ENCODE results near the gene METTL17. TPM values are rescaled to one million over a fixed set of nuclear protein-coding genes. Genes with fewer than 3 reads are reported as not detected.

The METTL17 gene
- total and polyA plus RNA-seq, 2 of the 13 experiments (the other 11 are each of a cell fraction or from before 2014, with no cell fraction given), result 122 to 199 TPM

DNA sequence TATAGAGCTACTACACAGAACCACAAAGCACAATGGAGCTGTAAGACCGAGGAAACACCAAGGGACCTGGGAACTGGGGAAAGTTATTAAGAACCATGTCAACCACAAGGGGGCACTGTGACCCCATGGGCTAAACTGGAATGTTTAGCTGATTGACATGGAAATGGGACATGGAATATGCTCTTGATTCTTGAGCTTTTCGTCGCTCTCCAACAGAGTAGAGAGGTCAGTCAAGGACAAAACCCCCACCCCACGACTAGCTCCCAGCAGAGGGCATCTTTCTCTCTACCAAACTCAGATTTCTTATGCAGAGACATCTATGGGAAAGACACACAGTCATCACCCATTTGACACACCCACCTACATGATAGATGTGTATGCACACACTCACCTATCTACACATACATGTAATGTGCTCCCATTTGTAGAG lies 25.0 kb downstream of the METTL17 start (continued):
- TF ChIP-seq, protein P1, sequence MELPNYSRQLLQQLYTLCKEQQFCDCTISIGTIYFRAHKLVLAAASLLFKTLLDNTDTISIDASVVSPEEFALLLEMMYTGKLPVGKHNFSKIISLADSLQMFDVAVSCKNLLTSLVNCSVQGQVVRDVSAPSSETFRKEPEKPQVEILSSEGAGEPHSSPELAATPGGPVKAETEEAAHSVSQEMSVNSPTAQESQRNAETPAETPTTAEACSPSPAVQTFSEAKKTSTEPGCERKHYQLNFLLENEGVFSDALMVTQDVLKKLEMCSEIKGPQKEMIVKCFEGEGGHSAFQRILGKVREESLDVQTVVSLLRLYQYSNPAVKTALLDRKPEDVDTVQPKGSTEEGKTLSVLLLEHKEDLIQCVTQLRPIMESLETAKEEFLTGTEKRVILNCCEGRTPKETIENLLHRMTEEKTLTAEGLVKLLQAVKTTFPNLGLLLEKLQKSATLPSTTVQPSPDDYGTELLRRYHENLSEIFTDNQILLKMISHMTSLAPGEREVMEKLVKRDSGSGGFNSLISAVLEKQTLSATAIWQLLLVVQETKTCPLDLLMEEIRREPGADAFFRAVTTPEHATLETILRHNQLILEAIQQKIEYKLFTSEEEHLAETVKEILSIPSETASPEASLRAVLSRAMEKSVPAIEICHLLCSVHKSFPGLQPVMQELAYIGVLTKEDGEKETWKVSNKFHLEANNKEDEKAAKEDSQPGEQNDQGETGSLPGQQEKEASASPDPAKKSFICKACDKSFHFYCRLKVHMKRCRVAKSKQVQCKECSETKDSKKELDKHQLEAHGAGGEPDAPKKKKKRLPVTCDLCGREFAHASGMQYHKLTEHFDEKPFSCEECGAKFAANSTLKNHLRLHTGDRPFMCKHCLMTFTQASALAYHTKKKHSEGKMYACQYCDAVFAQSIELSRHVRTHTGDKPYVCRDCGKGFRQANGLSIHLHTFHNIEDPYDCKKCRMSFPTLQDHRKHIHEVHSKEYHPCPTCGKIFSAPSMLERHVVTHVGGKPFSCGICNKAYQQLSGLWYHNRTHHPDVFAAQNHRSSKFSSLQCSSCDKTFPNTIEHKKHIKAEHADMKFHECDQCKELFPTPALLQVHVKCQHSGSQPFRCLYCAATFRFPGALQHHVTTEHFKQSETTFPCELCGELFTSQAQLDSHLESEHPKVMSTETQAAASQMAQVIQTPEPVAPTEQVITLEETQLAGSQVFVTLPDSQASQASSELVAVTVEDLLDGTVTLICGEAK (IDR thresholded peaks at IDR 0.05), result no peak
- TF ChIP-seq, protein P1 (CRISPR knock-in tag; IDR thresholded peaks at IDR 0.05), result no peak
- TF ChIP-seq ZNF713 (CRISPR knock-in tag; IDR thresholded peaks at IDR 0.05) (0 out of 2 replicates have a peak, but pooled peaks have one; percentile 50), ZFP36L2 (CRISPR knock-in tag; IDR thresholded peaks at IDR 0.05) (0 out of 2 replicates have a peak, but pooled peaks have one; percentile 21), HOXA5 (CRISPR knock-in tag; IDR thresholded peaks at IDR 0.05) (peak; percentile 48; the same call in 1 of the 2 replicates), ZNF788 (CRISPR knock-in tag; IDR thresholded peaks at IDR 0.05; ENCODE audit: borderline replicate concordance) (peak; percentile 76), MED1 (CRISPR knock-in tag; IDR thresholded peaks at IDR 0.05) (peak; percentile 63), MEIS2 (CRISPR knock-in tag; IDR thresholded peaks at IDR 0.05) (peak; percentile 88), ZNF724P (CRISPR knock-in tag; IDR thresholded peaks at IDR 0.05; ENCODE audit: borderline replicate concordance) (0 out of 2 replicates have a peak, but pooled peaks have one; percentile 63), REL (CRISPR knock-in tag; conservative IDR thresholded peaks at IDR 0.05) (no peak)
- TF ChIP-seq, protein P2, sequence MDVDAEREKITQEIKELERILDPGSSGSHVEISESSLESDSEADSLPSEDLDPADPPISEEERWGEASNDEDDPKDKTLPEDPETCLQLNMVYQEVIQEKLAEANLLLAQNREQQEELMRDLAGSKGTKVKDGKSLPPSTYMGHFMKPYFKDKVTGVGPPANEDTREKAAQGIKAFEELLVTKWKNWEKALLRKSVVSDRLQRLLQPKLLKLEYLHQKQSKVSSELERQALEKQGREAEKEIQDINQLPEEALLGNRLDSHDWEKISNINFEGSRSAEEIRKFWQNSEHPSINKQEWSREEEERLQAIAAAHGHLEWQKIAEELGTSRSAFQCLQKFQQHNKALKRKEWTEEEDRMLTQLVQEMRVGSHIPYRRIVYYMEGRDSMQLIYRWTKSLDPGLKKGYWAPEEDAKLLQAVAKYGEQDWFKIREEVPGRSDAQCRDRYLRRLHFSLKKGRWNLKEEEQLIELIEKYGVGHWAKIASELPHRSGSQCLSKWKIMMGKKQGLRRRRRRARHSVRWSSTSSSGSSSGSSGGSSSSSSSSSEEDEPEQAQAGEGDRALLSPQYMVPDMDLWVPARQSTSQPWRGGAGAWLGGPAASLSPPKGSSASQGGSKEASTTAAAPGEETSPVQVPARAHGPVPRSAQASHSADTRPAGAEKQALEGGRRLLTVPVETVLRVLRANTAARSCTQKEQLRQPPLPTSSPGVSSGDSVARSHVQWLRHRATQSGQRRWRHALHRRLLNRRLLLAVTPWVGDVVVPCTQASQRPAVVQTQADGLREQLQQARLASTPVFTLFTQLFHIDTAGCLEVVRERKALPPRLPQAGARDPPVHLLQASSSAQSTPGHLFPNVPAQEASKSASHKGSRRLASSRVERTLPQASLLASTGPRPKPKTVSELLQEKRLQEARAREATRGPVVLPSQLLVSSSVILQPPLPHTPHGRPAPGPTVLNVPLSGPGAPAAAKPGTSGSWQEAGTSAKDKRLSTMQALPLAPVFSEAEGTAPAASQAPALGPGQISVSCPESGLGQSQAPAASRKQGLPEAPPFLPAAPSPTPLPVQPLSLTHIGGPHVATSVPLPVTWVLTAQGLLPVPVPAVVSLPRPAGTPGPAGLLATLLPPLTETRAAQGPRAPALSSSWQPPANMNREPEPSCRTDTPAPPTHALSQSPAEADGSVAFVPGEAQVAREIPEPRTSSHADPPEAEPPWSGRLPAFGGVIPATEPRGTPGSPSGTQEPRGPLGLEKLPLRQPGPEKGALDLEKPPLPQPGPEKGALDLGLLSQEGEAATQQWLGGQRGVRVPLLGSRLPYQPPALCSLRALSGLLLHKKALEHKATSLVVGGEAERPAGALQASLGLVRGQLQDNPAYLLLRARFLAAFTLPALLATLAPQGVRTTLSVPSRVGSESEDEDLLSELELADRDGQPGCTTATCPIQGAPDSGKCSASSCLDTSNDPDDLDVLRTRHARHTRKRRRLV (CRISPR knock-in tag; IDR thresholded peaks at IDR 0.05), result no peak
- TF ChIP-seq, protein P3, sequence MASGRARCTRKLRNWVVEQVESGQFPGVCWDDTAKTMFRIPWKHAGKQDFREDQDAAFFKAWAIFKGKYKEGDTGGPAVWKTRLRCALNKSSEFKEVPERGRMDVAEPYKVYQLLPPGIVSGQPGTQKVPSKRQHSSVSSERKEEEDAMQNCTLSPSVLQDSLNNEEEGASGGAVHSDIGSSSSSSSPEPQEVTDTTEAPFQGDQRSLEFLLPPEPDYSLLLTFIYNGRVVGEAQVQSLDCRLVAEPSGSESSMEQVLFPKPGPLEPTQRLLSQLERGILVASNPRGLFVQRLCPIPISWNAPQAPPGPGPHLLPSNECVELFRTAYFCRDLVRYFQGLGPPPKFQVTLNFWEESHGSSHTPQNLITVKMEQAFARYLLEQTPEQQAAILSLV (CRISPR knock-in tag; IDR thresholded peaks at IDR 0.05; ENCODE audit: borderline replicate concordance), result no peak

Measured in HepG2 (cell line).